Neural progenitor cell (in vitro differentiated cells): ENCODE results near the gene UBAP1L. TPM values are rescaled to one million over a fixed set of nuclear protein-coding genes. Genes with fewer than 3 reads are reported as not detected.

Experiments
- DNase-seq: peaks from one replicate; pipeline ENCODE4 v3.0.0-alpha.2; 2016; ENCODE audit warnings: low spot score
- H2AFZ ChIP-seq: fragments of 200-600 bp; sonication (generic); replicated peaks from 2 replicates; pipeline ENCODE4 v1.6.1; 2016; ENCODE audit warnings: antibody characterized with exemption
- H3F3A ChIP-seq: fragments of 200-600 bp; sonication (generic); 2 replicates; pipeline ENCODE4 v1.6.1; 2016; ENCODE audit warnings: antibody characterized with exemption, low read depth
- H3K27ac ChIP-seq: fragments of 200-600 bp; sonication (generic); 2 replicates; pipeline ENCODE4 v1.5.1; 2016; ENCODE audit warnings: mild to moderate bottlenecking
- H3K27me3 ChIP-seq: fragments of 200-600 bp; sonication (generic); 2 replicates; pipeline ENCODE4 v1.6.1; 2016; ENCODE audit warnings: mild to moderate bottlenecking, moderate library complexity
- H3K36me3 ChIP-seq: fragments of 200-600 bp; sonication (generic); 2 replicates; pipeline ENCODE4 v1.5.1; 2016
- H3K4me1 ChIP-seq: fragments of 200-600 bp; sonication (generic); 2 replicates; pipeline ENCODE4 v1.6.1; 2016; ENCODE audit warnings: mixed run types
- H3K4me2 ChIP-seq: fragments of 200-600 bp; sonication (generic); 2 replicates; pipeline ENCODE4 v1.6.1; 2016
- H3K4me3 ChIP-seq: fragments of 200-600 bp; sonication (generic); 2 replicates; pipeline ENCODE4 v1.5.1; 2016
- H3K79me2 ChIP-seq: fragments of 200-600 bp; sonication (generic); 2 replicates; pipeline ENCODE4 v1.6.1; 2016; ENCODE audit warnings: low read depth
- H3K9ac ChIP-seq: fragments of 200-600 bp; sonication (generic); 2 replicates; pipeline ENCODE4 v1.6.1; 2016
- H3K9me3 ChIP-seq: fragments of 200-600 bp; sonication (generic); 2 replicates; pipeline ENCODE4 v1.5.1; 2016; ENCODE audit warnings: low read depth
- H4K20me1 ChIP-seq: fragments of 200-600 bp; sonication (generic); 2 replicates; pipeline ENCODE4 v1.6.1; 2016; ENCODE audit warnings: low read depth
- H3K27ac Mint-ChIP-seq: 3 replicates; pipeline ENCODE4 v1.8.0; 2021; ENCODE audit warnings: mixed read lengths
- H3K27me3 Mint-ChIP-seq: 2 replicates; pipeline ENCODE4 v1.8.0; 2022; ENCODE audit warnings: low read depth, mild to moderate bottlenecking, inconsistent platforms, moderate library complexity, mixed read lengths; ENCODE audit not compliant: insufficient read depth
- H3K36me3 Mint-ChIP-seq: 3 replicates; pipeline ENCODE4 v1.8.0; 2021; ENCODE audit warnings: mixed read lengths
- H3K4me1 Mint-ChIP-seq: 3 replicates; pipeline ENCODE4 v1.8.0; 2021; ENCODE audit warnings: mixed read lengths
- H3K4me3 Mint-ChIP-seq: 3 replicates; pipeline ENCODE4 v1.8.0; 2021; ENCODE audit warnings: mild to moderate bottlenecking, moderate library complexity, mixed read lengths
- H3K9me3 Mint-ChIP-seq: 3 replicates; pipeline ENCODE4 v1.8.0; 2020; ENCODE audit warnings: mixed read lengths
- EZH2 ChIP-seq: fragments of 200-600 bp; sonication (generic); IDR thresholded peaks from 2 replicates; pipeline ENCODE4 v1.6.1; 2017; ENCODE audit warnings: antibody characterized with exemption, mild to moderate bottlenecking, moderate library complexity
- EZH2phosphoT487 ChIP-seq: fragments of 200-600 bp; sonication (generic); IDR thresholded peaks from 2 replicates; pipeline ENCODE4 v1.6.1; 2017; ENCODE audit warnings: antibody characterized with exemption
- total RNA-seq: library from RNA; depleted of rRNA; stranded (reverse); fragments of >200 nt; gene quantifications from 2 replicates; pipeline ENCODE4 v1.2.3, GENCODE V29; 2015; ENCODE audit warnings: low replicate concordance
- TF ChIP-seq, protein P1 (sequence below): fragments of 200-600 bp; sonication (generic); IDR thresholded peaks from 2 replicates; pipeline ENCODE4 v1.5.1; 2017; ENCODE audit warnings: antibody characterized with exemption, mild to moderate bottlenecking

UBAP1L gene
- total RNA-seq, 1 donor from 2014 or later, result 0.39 TPM

DNA sequence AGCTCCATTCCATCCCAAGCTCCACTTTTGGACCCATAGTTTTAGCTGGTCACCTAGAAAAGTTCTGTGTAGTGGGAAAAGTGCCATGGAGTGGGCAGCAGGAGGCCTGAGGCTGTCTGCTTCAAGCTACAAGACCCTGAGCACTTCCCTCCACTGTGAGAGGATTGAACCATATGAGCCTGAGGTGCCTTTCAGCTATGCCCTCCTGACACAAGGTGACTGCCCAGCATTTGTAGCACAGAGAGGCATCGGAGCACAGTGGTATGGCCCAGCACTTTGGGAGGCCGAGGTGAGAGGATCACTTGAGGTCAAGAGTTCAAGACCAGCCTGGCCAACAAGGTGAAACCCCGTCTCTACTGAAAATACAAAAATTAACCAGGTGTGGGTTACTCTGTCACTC, 42.4 kb downstream of the UBAP1L start:
- Histone ChIP-seq H3K27ac (no peak overlapping the region), H3K4me1 (peaks cover 5% of the 10 kb centered on the region), H3K9ac (no peak overlapping the region), H3K9me3 (no peaks in the 10 kb centered on the region), H3K79me2 (no peaks in the 10 kb centered on the region), H3K27me3 (peaks cover 34% of the 10 kb centered on the region), H2AFZ (no peak overlapping the region), H4K20me1 (no peaks in the 10 kb centered on the region), H3K4me3 (no peak overlapping the region), H3K36me3 (no peaks in the 10 kb centered on the region), H3F3A (peaks cover 13% of the 10 kb centered on the region), H3K4me2 (no peak overlapping the region)
- Mint-ChIP-seq H3K4me3 (no peak overlapping the region), H3K27me3 (peaks cover 14% of the 10 kb centered on the region), H3K9me3 (peaks cover 6% of the 10 kb centered on the region), H3K36me3 (peaks cover 1% of the 10 kb centered on the region), H3K4me1 (peaks cover 14% of the 10 kb centered on the region), H3K27ac (no peak overlapping the region)
- DNase-seq, result no peak
- TF ChIP-seq EZH2, result no peak
- TF ChIP-seq, protein P1, sequence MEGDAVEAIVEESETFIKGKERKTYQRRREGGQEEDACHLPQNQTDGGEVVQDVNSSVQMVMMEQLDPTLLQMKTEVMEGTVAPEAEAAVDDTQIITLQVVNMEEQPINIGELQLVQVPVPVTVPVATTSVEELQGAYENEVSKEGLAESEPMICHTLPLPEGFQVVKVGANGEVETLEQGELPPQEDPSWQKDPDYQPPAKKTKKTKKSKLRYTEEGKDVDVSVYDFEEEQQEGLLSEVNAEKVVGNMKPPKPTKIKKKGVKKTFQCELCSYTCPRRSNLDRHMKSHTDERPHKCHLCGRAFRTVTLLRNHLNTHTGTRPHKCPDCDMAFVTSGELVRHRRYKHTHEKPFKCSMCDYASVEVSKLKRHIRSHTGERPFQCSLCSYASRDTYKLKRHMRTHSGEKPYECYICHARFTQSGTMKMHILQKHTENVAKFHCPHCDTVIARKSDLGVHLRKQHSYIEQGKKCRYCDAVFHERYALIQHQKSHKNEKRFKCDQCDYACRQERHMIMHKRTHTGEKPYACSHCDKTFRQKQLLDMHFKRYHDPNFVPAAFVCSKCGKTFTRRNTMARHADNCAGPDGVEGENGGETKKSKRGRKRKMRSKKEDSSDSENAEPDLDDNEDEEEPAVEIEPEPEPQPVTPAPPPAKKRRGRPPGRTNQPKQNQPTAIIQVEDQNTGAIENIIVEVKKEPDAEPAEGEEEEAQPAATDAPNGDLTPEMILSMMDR, result no peak
- no peak for TF ChIP-seq EZH2phosphoT487

DNA sequence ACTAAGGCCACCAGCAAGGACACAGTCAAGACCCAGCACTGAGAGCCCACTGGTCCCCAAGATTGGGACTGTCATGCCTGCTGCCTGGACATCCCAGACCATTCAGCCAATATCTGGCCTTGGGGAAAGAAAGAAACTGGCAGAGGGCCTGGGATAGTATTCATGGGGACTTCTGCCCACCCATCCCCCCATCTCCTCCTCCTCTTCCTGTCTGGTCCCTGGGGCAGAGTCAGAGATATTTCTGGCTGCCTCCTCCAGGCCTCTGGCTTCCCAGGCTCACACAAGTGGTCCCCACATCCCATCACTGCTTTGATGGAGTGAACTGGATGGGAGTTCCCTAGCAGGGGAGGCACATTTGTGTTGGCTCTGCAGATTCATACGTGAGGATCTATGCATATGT, 43.0 kb downstream of the UBAP1L start:
- Histone ChIP-seq H3K79me2 (no peaks in the 10 kb centered on the region), H3K4me2 (no peak overlapping the region), H3K4me3 (no peak overlapping the region), H2AFZ (no peak overlapping the region), H3K9ac (no peak overlapping the region), H3K9me3 (no peaks in the 10 kb centered on the region), H3K27me3 (peaks cover 35% of the 10 kb centered on the region), H3K36me3 (no peaks in the 10 kb centered on the region), H3K27ac (no peak overlapping the region), H3K4me1 (peaks cover 11% of the 10 kb centered on the region), H4K20me1 (no peaks in the 10 kb centered on the region), H3F3A (peaks cover 18% of the 10 kb centered on the region)
- TF ChIP-seq, protein P1, result no peak
- TF ChIP-seq EZH2phosphoT487, result no peak
- Mint-ChIP-seq H3K27ac (no peak overlapping the region), H3K4me3 (no peak overlapping the region), H3K27me3 (peaks cover 16% of the 10 kb centered on the region), H3K36me3 (peaks cover 1% of the 10 kb centered on the region), H3K4me1 (peaks cover 19% of the 10 kb centered on the region), H3K9me3 (peaks cover 6% of the 10 kb centered on the region)
- no peak for DNase-seq

DNA sequence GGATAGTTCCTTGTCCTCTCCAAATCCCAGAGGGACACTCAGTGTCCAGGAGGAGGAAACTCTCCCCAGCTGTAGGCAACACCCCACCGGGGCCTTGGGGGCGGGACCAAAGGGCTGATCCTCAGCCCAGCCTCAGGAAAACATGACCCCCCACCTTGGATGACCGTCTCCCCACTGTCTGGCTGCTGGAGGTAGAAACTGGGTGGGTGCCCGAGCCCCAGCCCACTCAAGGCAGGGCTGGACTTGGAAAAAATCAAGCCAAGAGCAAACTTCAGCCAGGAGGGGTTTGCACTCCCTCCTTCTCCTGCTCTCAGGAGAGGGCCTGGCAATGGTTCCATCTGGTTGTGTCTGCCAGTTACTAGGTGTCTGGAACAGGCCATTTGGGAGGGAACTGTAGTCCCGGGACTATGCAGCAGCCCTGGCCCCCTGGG, 43.6 kb downstream of the UBAP1L start:
- H3K27ac ChIP-seq, result no peak overlapping the region
- peaks cover 17% of the 10 kb centered on the region for H3K4me1 ChIP-seq
- Mint-ChIP-seq H3K27ac (no peak overlapping the region), H3K27me3 (peaks cover 17% of the 10 kb centered on the region), H3K4me1 (peaks cover 25% of the 10 kb centered on the region), H3K9me3 (peaks cover 4% of the 10 kb centered on the region), H3K36me3 (peaks cover under 1% of the 10 kb centered on the region), H3K4me3 (no peak overlapping the region)
- H3K9me3 ChIP-seq, result no peaks in the 10 kb centered on the region
- TF ChIP-seq, protein P1, result no peak
- TF ChIP-seq EZH2 (no peak), EZH2phosphoT487 (no peak)
- no peaks in the 10 kb centered on the region for H3K36me3 ChIP-seq
- no peak overlapping the region for H3K4me2 ChIP-seq
- H2AFZ ChIP-seq, result no peak overlapping the region
- DNase-seq, result no peak
- no peaks in the 10 kb centered on the region for H3K79me2 ChIP-seq
- H4K20me1 ChIP-seq, result no peaks in the 10 kb centered on the region
- peaks cover 33% of the 10 kb centered on the region for H3K27me3 ChIP-seq
- no peak overlapping the region for H3K4me3 ChIP-seq
- H3K9ac ChIP-seq, result no peak overlapping the region
- H3F3A ChIP-seq, result peaks cover 25% of the 10 kb centered on the region
